Testis (tissue), 2 donors: ENCODE measurements around the gene MAOB.

Experiments
- POLR2A ChIP-seq: fragments of 450-650 bp; IDR thresholded peaks from one replicate; pipeline ENCODE4 v1.6.1; 2017; ENCODE audit warnings: antibody characterized with exemption, mild to moderate bottlenecking, moderate library complexity
- TF ChIP-seq, protein P1 (sequence below), 3 experiments: fragments of 450-650 bp in 2 of 3; fragments of 200-600 bp in 1 of 3; sonication (generic) in 1 of 3; IDR thresholded peaks; one replicate each; pipeline ENCODE4 v1.5.1; 2016 to 2019; ENCODE audit warnings: antibody characterized with exemption in 3 of 3, mild to moderate bottlenecking in 2 of 3, moderate library complexity in 1 of 3

GRCh38 chrX:43850629-43851028 lies 31.6 kb downstream of the MAOB start:
- TF ChIP-seq, protein P1, sequence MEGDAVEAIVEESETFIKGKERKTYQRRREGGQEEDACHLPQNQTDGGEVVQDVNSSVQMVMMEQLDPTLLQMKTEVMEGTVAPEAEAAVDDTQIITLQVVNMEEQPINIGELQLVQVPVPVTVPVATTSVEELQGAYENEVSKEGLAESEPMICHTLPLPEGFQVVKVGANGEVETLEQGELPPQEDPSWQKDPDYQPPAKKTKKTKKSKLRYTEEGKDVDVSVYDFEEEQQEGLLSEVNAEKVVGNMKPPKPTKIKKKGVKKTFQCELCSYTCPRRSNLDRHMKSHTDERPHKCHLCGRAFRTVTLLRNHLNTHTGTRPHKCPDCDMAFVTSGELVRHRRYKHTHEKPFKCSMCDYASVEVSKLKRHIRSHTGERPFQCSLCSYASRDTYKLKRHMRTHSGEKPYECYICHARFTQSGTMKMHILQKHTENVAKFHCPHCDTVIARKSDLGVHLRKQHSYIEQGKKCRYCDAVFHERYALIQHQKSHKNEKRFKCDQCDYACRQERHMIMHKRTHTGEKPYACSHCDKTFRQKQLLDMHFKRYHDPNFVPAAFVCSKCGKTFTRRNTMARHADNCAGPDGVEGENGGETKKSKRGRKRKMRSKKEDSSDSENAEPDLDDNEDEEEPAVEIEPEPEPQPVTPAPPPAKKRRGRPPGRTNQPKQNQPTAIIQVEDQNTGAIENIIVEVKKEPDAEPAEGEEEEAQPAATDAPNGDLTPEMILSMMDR (IDR thresholded peaks at IDR 0.05) = no peak
- no peak for TF ChIP-seq POLR2A
